ENCODE results near the gene TWF1.
"Not testable (repeated sequence)": the region's sequence is repeated elsewhere in the genome, so short reads cannot be mapped to it uniquely, and the experiment has no call there.

The TWF1 gene

GRCh38 chr12:43797561-43798217 is 8.4 kb downstream of the TWF1 start:
- no peak for DNase-seq

GRCh38 chr12:43795716-43796280 is 10.3 kb downstream of the TWF1 start:
- no peak for DNase-seq

GRCh38 chr12:43789941-43790340 is 16.2 kb downstream of the TWF1 start:
- DNase-seq, result no peak

DNA sequence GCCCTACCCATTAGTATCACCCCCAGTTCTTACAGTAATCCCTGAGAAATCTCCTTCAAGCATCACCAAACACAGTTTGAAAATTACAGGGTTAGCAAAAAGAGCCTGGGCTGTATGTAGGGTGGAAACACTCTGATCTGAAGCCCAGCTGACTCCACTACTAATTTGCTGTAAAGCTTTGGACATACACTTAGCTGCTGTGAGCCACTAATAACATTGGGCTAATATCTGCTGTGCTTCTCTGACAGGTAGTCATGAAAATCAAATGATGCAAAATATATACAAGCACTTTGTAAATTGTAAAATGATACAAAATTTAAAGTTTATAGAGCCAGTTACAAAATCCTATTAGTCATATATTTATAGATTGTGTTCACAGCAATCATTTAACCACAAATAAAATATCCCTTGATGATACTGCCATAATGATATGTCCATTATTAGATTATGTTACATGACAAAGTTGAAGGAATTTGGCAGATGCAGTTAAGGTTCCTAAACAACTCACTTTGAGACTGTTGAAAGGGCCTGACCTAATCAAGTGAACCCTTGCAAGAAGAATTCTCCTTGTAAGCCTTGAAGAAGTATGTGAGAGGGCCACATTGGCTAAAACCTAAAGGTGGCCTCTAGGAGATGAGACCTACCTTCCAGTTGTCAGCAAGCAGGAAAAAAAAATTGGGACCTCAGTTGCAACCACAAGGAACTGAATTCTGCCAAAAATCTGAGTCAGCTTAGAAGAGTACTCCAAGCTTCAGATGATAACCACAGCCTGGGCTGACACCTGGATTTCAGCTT is 19.0 kb downstream of the TWF1 start:
- DNase-seq, result no peak

- DNase-seq, result no peak
Measured at GRCh38 chr12:43776498-43776897, 29.6 kb downstream of the TWF1 start.

DNA sequence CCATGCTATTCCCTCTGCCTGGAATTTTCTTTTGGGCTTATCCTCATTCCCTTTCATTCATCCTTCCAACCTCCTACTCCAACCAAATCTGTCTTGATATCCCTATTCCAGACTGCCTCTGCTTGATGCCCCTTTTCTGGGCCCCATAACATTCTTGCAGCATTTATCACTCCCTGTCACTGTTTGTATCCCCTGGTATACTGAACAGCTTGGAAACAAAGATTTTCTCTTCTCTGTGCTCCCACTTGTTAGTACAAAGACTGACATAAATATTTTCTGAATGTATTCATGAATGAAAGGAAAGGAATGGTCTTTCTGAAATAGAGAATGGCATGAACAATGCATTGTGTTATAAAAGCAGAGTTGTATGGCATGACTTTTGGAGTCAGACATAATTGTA is 39.8 kb downstream of the TWF1 start:
- DNase-seq, result no peak

- DNase-seq, result no peak
Measured at GRCh38 chr12:43764528-43764927, 41.6 kb downstream of the TWF1 start.

DNA sequence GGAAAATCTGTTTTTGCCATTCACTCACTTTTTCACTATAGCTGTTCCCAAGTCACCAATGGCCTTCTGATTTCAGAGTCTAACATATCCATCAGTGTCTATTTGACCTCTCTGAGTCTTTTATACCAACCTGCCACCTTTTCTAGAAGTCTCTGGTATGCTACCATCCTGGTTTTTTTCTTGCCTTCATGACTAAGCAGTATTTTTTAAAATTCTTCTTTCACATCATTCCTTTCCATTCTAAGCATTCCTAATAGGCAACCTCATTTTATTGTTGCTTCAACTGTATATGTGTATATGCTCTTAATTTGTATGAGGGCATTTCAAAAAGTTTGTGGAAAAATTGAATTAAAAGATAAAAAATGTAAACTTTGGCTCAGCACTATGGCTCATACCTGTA is 42.3 kb downstream of the TWF1 start:
- DNase-seq, result no peak

DNA sequence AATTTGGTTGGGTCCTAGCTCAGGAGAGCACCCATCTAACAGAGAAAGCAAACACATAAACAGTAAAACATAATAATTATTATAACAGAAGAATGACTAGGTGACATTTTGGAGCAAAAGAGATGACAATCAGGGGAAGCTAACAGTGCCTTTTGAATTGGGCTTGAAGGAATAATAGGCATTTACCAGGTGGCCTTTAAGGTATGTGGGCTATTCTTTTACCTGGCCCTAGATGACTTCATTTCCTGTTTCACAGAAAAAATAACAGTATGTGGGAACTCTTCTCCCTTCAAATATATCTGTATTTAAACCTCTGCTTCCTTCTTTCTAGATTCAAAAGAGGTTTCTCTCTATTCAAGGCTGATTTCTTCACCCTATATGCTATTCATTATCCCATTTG is 43.5 kb downstream of the TWF1 start:
- no peak for DNase-seq

DNA sequence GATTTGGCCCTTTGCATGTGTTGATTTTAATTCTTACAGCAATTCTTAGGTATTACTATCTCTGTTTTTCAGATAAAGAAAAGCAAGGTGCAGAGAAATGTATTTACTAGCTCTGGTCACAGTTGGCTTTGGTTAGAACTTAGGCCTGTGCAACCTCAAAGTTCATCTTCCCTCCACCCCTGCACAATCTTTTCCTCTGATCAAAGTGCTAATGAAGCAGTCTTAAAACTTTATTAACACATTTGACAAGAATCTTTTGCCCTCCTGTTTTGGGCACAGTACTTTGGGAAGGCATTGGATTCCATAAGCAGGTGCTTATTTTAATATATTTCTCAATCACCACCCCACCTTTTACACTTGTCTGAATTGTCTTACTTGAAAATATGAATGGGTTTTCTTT is 44.6 kb downstream of the TWF1 start:
- no peak for DNase-seq

GRCh38 chr12:43760396-43760795 is 45.7 kb downstream of the TWF1 start:
- no peak for DNase-seq

DNA sequence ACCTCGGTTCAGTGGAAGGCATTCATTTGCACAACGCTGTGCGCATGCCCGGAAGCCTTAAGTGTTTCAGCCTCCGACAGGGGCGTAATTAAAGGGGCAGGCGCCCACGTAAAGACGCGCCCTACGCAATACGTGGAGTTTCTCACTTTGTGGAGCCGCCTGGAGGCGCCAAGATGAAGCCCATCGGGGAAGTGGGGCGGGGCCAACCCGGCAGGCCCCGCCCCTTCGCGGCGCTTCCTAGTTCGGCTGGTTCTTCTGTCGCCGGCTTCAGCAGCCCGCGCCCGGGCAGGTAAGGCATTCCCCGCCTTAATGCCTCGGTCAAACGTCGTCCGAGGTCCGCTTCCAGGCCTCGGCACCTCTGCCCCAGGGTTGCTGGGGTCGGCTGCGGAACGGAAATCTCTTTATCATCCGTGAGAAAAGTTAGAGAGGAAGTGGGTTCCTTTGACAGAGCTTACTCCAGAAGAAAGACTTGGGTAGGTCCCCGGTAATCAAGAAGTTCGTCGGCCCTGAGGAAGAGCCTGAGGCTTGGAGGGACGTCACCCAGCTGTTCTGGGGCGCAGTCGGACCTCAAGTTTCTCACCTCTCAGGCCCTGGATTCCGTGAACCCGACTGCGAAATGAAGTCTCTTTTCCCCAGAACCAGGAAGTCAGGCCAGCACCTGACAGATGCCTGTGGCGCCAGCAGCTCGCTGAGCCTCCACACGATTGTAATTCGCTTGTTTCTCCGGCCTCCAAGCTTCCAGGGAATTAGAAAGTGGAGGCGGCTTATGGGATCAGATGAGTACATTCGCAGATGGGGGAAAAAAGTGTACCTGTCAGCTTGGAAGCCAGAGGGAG is 47.2 kb downstream of the TWF1 start, which contains the start of the genes IRAK4 and PUS7L:
TSS of gene IRAK4 (plus strand) at position 224 of the 836 bp plus-strand sequence. CDS start 9,161 bp downstream, outside the sequence.
TSS of gene PUS7L (minus strand) at position 63 of the 836 bp plus-strand sequence. CDS start 3,545 bp downstream, outside the sequence.
- peak; percentile 95 for DNase-seq

DNA sequence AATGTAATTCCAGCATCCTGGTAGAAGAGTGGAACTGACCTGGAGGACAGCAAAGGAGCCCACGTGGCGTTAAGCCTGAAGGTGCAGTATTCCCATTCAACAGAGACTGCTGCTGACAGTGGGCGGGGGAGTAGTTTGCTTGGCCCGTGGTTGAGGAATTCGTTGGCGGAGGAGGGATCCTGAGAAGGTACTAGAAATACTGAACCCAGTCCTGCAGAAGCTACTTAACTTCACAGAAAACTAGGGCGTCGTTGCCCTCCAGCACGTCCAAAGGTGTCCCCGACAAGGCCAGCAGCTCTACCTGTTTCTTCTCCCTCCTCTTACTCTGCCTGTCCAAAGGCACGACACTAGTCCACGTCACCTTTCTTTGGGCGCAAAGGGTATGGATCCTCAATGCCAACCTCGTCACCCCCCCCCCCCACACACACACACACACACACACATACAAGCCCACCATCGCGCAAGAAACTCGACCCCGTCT is 47.8 kb downstream of the TWF1 start:
- DNase-seq, result peak; percentile 25

GRCh38 chr12:43754015-43754414 is 52.1 kb downstream of the TWF1 start:
- DNase-seq, result no peak

- DNase-seq, result not testable (repeated sequence)
Measured at GRCh38 chr12:43751360-43751759, 54.8 kb downstream of the TWF1 start.

DNA sequence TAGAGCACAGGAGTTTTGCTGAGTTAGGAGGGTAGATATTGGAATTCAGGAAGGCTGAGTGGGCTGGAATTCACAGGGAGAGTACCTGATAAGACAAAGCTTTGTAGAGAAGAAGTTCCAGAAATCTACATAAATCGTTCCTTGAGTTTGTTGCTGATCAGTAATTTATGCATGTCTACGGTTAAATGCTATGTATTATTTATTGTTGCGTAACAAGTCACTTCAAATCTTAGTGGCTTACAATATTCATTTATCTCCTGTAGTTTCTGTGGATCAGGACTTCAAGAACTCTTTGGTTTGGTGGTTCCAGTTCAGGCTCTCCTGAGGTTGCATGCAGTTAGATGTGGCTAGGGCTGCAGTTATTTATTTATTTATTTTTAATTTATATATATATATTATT is 55.3 kb downstream of the TWF1 start:
- DNase-seq, result no peak

GRCh38 chr12:43749016-43749415 is 57.1 kb downstream of the TWF1 start:
- DNase-seq, result no peak

- DNase-seq, result no peak
Measured at GRCh38 chr12:43744826-43745225, 61.3 kb downstream of the TWF1 start.

Data from stimulated activated naive CD4-positive, alpha-beta T cell treated with Interleukin-2 at 50 U/mL for 16 hours (primary cell).